Urinary bladder (tissue), 4 donors: Measurements from ENCODE around the gene TBC1D21. TPM values are rescaled to one million over a fixed set of nuclear protein-coding genes. Genes with fewer than 3 reads are reported as not detected.

Experiments used
- DNase-seq: peaks from one replicate; pipeline ENCODE4 v3.0.0-alpha.2; 2015; ENCODE audit errors: extremely low spot score
- H3K27ac ChIP-seq: one replicate; pipeline ENCODE4 v1.5.1; 2013; ENCODE audit warnings: low read depth, mild to moderate bottlenecking, moderate library complexity
- H3K36me3 ChIP-seq: one replicate; pipeline ENCODE4 v1.6.1; 2013; ENCODE audit warnings: mild to moderate bottlenecking, moderate library complexity; ENCODE audit not compliant: insufficient read depth
- H3K4me1 ChIP-seq: one replicate; pipeline ENCODE4 v1.6.1; 2013; ENCODE audit warnings: mild to moderate bottlenecking, moderate library complexity; ENCODE audit not compliant: insufficient read depth
- H3K4me3 ChIP-seq: one replicate; pipeline ENCODE4 v1.5.1; 2013; ENCODE audit warnings: low read depth, low read length
- WGBS: extraction: QIAGEN DNeasy Blood & Tissue Kit; methylation state at CpG from one replicate; pipeline ENCODE4 v1.1.7; 2013; 5-methylcytosine and 5-hydroxymethylcytosine counted together
- polyA plus RNA-seq: library from polyadenylated mRNA; stranded (reverse); fragments of 200-250 nt; gene quantifications from one replicate; pipeline ENCODE4 v1.2.3, GENCODE V29; 2013
- total RNA-seq: library from RNA; depleted of rRNA; stranded (reverse); fragments of >200 nt; gene quantifications from one replicate; pipeline ENCODE4 v1.2.3, GENCODE V29; 2014
- donor health status: healthy with polysubstance abuse.
- donor health status: healthy.

The TBC1D21 gene
- total and polyA plus RNA-seq, 2 donors: not detected

DNA sequence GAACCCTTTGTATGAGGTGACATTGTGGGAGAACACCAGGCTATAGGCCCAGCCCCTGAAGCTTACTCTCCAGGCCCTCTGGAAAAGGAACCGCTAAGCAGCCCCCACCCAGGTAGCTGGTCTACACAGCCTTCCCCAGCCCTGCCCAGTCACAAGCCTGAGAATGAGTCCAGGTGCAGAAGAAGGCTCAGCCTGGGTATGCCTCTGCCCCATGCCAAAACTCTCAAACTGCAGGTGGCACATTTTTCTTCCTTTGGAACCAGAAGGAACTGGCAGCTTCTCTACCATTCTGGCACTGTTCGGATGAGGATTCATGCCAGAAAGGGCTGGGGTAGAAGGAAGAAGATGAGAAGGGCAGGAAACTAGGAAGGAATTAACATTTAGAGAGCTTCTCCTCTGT, 23.7 kb upstream of the TBC1D21 start:
- Histone ChIP-seq H3K4me3 (no peak overlapping the region), H3K27ac (no peak overlapping the region), H3K4me1 (no peaks in the 10 kb centered on the region), H3K36me3 (no peaks in the 10 kb centered on the region)
- DNase-seq: no peak
- WGBS: 89% methylated on average over 2 of the region's 2 CpGs

DNA sequence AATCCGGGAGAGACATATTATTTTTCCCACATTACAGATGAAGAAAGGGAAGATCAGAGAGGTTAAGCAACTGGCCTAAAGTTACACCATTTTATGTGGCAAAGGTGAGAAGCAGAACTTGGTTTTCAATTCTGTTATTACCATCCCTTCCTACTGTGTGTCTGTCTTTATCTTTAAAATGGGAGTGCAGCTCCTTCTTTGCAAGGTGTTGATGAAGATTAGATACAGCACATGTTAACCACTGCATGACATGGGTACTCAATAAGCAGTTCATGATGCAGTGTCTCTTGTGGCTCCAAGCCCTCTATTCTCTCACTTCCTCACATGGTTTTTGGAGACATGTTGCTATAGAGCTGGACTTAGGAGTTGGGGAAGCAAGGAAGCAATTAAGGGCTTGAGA, 23.1 kb upstream of the TBC1D21 start:
- H3K27ac ChIP-seq: no peak overlapping the region
- 54% methylated on average over 1 of the region's 1 CpG for WGBS

DNA sequence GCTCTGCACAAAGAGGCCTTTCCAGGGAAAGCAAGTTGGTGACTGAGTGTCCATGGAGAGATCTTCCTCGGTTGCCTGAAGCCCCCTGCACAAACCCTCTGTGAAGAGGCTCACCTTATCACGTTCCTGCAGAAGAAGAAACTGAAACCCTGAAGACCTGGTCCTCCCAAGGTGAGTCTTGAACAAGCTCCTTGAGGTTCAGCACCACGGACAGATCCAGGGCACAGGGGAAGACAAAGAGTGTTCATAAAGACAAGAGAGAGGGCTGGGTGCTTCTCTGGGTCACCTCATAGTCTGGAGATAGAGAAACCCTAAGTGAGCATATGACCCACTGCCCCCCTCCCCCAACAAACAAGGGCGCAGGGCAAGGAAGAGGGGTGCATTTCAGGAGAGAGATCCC, 21.7 kb upstream of the TBC1D21 start:
- no peaks in the 10 kb centered on the region for H3K36me3 ChIP-seq
- no peaks in the 10 kb centered on the region for H3K4me1 ChIP-seq
- H3K4me3 ChIP-seq: no peak overlapping the region
- no peak overlapping the region for H3K27ac ChIP-seq
- WGBS: 13% methylated on average over 4 of the region's 4 CpGs
- DNase-seq: no peak

More for the DNA sequence above, 23.1 kb upstream of the TBC1D21 start:
- Histone ChIP-seq H3K4me3 (no peak overlapping the region), H3K36me3 (no peaks in the 10 kb centered on the region), H3K4me1 (no peaks in the 10 kb centered on the region)
- no peak for DNase-seq

DNA sequence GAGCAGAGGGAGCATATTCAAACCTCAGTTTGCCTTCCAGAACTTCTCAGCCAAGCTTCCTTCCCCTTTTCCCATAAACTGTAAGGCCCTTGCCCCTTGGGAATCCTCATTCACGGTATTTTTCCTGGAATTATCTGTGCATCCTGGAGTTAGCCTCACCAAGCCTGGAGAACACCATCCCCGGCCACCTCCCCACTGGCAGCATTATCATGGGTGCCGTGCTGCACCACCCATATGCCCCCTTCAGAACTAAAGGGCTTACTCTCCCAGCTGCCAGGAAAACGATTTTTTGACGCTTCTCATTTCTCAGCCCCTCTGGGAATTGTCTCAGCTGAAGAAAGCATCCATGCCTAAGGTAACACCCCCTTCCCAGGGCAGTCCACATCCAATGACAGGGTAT, 20.9 kb upstream of the TBC1D21 start:
- 75% methylated on average over 5 of the region's 5 CpGs for WGBS
- no peak for DNase-seq
- no peak overlapping the region for H3K4me3 ChIP-seq
- no peaks in the 10 kb centered on the region for H3K36me3 ChIP-seq
- H3K4me1 ChIP-seq: no peaks in the 10 kb centered on the region
- no peak overlapping the region for H3K27ac ChIP-seq

DNA sequence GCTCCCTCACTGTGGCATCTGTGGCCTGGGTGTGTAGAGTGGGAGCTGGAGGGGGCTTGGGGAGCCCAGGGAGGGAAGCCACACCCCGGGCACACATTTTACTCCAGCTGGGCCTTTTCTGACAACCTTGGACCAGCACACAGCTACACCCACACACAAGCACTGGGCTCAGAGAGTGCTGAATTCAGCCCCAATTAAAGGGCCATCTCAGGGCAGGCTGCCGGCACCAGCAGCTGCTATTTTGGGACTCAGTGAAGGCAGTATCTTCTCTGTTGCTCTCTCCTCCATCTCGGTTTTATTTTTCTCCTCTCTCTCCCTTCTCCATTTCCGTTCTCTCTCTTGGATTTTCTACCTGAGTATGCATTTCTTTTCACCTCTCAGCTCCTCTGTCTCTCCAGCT, 19.1 kb upstream of the TBC1D21 start:
- Histone ChIP-seq H3K4me3 (no peak overlapping the region), H3K36me3 (no peaks in the 10 kb centered on the region), H3K27ac (no peak overlapping the region), H3K4me1 (no peaks in the 10 kb centered on the region)
- DNase-seq: no peak
- 56% methylated on average over 4 of the region's 4 CpGs for WGBS

DNA sequence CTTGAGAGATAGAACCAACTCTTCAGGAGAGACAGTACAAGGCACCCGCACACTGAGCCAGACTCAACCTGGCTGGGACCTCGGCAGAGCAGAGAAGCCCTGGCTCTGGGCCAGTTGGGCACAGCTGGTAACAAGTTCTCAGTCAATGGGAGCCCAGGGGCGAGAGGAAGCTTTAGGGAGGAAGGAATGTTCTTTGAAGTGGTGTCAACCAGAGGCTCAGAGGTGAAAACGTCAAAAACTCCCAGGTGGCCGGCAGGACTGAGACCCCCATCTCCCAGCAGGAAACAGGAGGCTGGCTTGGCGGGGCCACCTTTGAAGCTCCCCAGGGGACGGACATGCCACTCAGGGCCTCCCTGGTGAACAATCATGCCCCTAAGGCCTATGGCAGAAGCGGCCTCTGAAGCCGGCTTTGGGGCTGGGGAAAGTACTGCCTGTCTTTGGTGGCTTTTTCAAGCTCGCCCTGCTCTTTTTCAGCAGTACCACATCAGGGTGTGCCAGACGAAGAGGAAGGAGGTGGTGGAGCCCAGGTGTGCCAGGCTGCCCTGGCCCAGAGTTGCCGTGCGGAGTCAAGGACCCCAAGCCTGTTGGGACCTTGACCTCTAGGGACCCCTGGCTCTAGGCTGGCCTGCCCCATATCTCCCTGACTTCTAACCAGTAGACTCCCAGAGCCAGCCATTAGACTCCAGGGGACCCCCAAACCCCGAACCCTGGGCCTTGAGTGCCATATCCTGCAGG, 16.7 kb upstream of the TBC1D21 start:
- H3K4me3 ChIP-seq: no peak overlapping the region
- no peak overlapping the region for H3K27ac ChIP-seq
- H3K4me1 ChIP-seq: no peaks in the 10 kb centered on the region
- no peak for DNase-seq
- WGBS: 53% methylated on average over 14 of the region's 14 CpGs
- no peaks in the 10 kb centered on the region for H3K36me3 ChIP-seq

DNA sequence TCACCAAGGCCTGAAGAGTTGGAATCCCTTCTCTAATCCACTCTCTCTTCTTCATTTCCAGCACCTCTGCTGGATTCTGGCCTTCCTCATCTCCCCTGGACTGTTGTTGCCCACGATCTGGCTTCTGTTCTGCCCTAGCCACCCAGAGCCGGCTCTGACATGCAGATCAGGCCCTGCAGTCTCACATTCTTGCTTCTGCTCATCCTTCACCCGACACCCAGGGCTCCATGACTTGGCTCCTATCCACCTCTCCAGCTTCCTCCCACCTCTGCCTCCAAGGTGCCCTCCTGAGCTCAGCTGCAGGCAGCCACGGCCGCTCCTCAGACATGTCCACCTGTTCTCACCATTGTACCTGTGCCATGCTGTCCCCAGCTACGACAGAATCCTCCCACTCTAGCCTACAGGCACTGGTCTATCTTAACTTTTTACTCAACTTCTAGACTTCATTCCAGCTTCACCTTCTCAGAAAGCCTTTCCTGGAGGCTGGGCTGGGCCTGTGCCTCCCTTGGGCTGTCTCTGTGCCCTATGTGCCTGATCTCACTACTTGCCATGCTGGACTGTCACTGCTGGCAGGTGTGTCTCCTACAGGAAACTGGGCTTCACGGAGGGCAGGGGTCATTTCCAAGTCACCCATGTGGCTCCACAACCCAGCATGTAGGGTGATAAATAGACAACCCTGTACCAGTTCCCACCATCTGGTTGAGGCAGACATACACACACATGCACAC, 16.0 kb upstream of the TBC1D21 start:
- 74% methylated on average over 7 of the region's 7 CpGs for WGBS
- H3K4me3 ChIP-seq: no peak overlapping the region
- DNase-seq: no peak
- H3K4me1 ChIP-seq: no peaks in the 10 kb centered on the region
- no peaks in the 10 kb centered on the region for H3K36me3 ChIP-seq
- H3K27ac ChIP-seq: no peak overlapping the region

DNA sequence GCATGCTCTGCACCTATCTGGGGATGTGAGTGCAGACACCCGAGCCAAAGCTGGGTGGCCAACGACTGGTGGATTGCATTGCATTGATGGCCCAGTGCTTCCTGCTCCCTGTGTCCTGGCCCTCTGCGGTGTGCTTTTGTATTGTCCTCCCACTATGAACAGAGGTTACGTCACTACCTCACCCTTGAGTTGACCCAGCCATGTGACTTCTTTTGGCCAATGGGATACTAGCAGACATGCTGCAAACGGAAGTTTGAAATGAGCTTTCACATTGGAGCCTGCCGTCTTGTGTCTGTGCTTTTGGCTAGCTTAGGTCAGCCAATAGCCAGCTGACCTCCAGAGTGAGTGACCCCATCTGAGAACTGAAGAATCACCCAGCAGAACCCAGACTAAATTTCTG, 15.3 kb upstream of the TBC1D21 start:
- WGBS: 77% methylated on average over 6 of the region's 6 CpGs
- Histone ChIP-seq H3K4me1 (no peaks in the 10 kb centered on the region), H3K4me3 (no peak overlapping the region), H3K36me3 (no peaks in the 10 kb centered on the region), H3K27ac (no peak overlapping the region)
- DNase-seq: no peak

DNA sequence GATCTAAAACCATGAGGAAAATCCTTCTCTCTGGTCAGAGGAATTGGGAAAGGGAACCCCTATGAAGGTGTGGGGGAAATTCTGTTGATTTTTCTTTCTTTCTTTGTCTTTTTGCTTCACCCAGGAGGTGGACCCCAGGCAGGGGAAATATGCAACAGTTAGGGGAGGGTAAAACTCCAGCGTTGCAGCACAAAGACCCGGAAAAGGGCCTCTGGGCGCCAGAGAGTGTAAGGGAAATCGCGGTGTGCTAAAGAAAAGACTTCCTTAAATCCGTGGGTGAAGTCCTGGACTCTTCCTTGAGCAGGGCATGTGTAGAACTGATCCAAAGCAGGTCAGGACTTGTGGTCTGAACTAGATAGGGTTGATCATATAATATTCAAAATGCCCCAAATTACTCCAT, 11.1 kb upstream of the TBC1D21 start:
- no peaks in the 10 kb centered on the region for H3K36me3 ChIP-seq
- no peak for DNase-seq
- no peak overlapping the region for H3K27ac ChIP-seq
- no peak overlapping the region for H3K4me3 ChIP-seq
- H3K4me1 ChIP-seq: no peaks in the 10 kb centered on the region
- 24% methylated on average over 6 of the region's 6 CpGs for WGBS

DNA sequence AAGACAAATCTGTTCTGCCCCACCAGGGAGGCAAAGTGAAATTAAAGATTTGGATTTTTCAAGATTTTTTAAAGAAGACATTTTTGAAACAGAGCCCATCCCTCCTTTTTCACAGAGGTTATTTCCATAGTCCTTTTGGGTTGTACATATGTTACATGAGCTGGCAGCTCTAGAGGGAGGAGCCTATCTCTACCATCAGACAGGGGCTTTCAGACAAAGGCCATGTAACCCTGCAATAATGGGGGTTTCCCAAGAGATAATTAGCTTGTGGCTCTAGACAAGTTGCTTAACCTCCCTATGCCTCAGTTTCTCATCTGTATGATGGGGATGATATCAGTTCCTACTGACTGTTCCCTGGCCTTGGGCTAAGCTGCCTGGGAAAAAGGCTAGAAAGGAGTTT, 8.0 kb upstream of the TBC1D21 start:
- H3K4me1 ChIP-seq: no peaks in the 10 kb centered on the region
- DNase-seq: no peak
- no peak overlapping the region for H3K27ac ChIP-seq
- H3K4me3 ChIP-seq: no peak overlapping the region
- H3K36me3 ChIP-seq: no peaks in the 10 kb centered on the region

DNA sequence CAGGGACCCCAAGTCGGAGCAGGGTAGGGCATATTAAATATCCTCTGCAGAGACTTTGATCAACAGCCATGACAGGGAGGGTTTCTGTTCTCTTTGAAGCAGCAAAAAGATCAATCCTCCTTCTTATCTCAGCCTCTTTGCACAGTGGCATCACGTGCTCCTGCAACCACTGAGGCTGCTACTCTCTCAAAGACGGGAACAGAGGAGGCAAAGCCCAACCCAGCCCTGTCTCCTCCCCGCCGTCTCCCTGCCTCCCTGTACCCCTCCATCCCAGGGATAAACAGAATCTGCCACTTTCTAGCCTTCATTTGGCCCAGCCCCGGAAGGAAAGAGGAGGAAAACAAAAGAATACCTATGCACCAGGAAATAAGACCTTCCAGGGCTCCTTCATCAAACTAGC, 7.5 kb upstream of the TBC1D21 start:
- Histone ChIP-seq H3K27ac (no peak overlapping the region), H3K36me3 (no peaks in the 10 kb centered on the region), H3K4me1 (no peaks in the 10 kb centered on the region), H3K4me3 (no peak overlapping the region)
- 30% methylated on average over 6 of the region's 6 CpGs for WGBS
- no peak for DNase-seq

DNA sequence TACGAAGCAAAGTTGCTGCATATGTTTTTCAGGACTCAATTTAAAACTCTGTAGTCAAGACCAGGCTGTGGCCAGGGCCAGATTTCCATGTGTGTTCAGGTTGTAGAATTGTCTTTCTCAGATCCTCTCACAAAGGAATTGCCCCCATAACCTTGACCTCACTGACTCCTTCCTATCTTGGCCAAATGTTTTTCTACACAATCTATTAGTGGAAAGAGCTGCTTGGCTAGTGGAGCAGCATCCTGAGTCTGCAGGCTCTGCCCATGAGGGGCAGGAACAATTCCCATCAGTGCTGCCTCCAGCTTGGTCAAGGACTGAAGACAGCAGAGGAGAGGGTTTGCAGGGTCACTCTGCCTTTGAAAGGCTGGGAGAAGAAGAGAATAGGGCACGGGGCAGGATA, 6.9 kb upstream of the TBC1D21 start:
- Histone ChIP-seq H3K36me3 (no peaks in the 10 kb centered on the region), H3K4me3 (no peak overlapping the region), H3K27ac (no peak overlapping the region), H3K4me1 (no peaks in the 10 kb centered on the region)
- DNase-seq: no peak
- 50% methylated on average over 2 of the region's 2 CpGs for WGBS

DNA sequence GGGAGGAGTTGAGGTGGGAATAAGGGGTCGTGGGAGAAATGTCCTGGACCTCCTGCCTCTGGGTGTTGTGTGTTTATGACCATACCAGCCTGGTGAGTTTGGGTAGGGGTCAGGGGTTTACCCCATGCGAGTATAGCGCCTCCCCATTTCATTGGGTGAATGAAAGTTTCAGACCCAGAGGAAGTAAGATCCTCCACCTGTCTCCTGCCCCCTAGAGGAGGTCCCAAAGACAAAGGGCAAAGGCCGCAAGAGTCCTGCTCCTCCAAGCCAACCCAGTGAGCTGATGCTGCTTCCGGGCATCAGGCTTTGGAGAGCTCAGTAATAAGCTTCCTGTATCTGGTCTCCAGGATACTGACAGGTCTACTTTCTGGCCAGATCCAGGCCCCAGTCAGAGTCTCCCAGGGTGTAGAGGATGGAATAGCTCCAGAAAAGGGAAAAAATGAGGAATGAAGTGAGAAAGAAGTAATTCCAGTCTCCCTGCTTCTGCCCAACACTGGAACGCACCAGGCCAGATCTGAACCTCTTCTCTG, 6.4 kb upstream of the TBC1D21 start:
- WGBS: 29% methylated on average over 6 of the region's 6 CpGs
- H3K4me1 ChIP-seq: no peaks in the 10 kb centered on the region
- no peak for DNase-seq
- no peak overlapping the region for H3K27ac ChIP-seq
- no peak overlapping the region for H3K4me3 ChIP-seq
- no peaks in the 10 kb centered on the region for H3K36me3 ChIP-seq

DNA sequence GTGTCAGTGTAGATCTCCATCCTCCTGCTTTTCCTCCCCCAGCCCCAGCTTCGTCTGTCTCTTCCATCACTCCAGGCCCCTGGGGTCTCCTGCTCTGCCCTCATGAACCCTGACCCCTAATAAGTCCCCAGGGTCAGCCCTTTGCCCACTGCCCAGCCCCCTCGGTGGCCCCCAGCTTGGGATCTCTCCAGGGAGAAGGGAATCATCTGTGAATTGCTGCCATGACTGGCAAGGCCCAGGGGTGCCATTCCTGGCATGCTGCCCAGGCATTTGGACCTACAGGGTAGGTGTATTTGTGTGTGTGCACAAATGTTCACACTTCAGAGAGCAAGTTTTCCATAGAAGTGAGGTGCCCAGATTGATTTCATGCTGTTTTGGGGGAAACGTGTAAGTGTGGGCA, 5.9 kb upstream of the TBC1D21 start:
- Histone ChIP-seq H3K27ac (no peak overlapping the region), H3K36me3 (no peaks in the 10 kb centered on the region), H3K4me1 (no peaks in the 10 kb centered on the region), H3K4me3 (no peak overlapping the region)
- no peak for DNase-seq
- 54% methylated on average over 3 of the region's 3 CpGs for WGBS
